H9 (cell line): ENCODE results near the gene MFRP. TPM values are rescaled to one million over a fixed set of nuclear protein-coding genes. Genes with fewer than 3 reads are reported as not detected.

ENCODE experiments used
- DNase-seq: peaks from one replicate; pipeline ENCODE4 v3.0.0-alpha.2; 2017
- H2AFZ ChIP-seq: one replicate; pipeline ENCODE4 v1.6.1; 2013; ENCODE audit warnings: mild to moderate bottlenecking, low read length, control low read depth, moderate library complexity
- H2AK5ac ChIP-seq: 2 replicates; pipeline ENCODE4 v1.6.1; 2013; ENCODE audit warnings: low read length, control low read depth, mixed read lengths; ENCODE audit not compliant: insufficient read length
- H2BK120ac ChIP-seq: one replicate; pipeline ENCODE4 v1.6.1; 2013; ENCODE audit warnings: low read depth, mild to moderate bottlenecking, low read length, control low read depth, inconsistent platforms; ENCODE audit not compliant: poor library complexity, severe bottlenecking
- H2BK12ac ChIP-seq: 2 replicates; pipeline ENCODE4 v1.6.1; 2013; ENCODE audit warnings: low read length, control low read depth, mixed read lengths, low read depth; ENCODE audit not compliant: insufficient read length
- H2BK15ac ChIP-seq: 2 replicates; pipeline ENCODE4 v1.6.1; 2013; ENCODE audit warnings: low read depth, low read length, control low read depth
- H2BK20ac ChIP-seq: one replicate; pipeline ENCODE4 v1.6.1; 2013; ENCODE audit warnings: low read depth, mild to moderate bottlenecking, low read length, control low read depth, inconsistent platforms; ENCODE audit not compliant: poor library complexity, severe bottlenecking
- H2BK5ac ChIP-seq: 2 replicates; pipeline ENCODE4 v1.6.1; 2013; ENCODE audit warnings: low read length, control low read depth, mixed read lengths; ENCODE audit not compliant: insufficient read length
- H3K14ac ChIP-seq: 2 replicates; pipeline ENCODE4 v1.6.1; 2013; ENCODE audit warnings: low read length, control low read depth; ENCODE audit not compliant: insufficient read depth
- H3K18ac ChIP-seq: 2 replicates; pipeline ENCODE4 v1.6.1; 2013; ENCODE audit warnings: low read depth, mild to moderate bottlenecking, mixed read lengths, low read length, control low read depth; ENCODE audit not compliant: insufficient read length
- H3K23ac ChIP-seq: 2 replicates; pipeline ENCODE4 v1.6.1; 2013; ENCODE audit warnings: low read length, control low read depth, mixed read lengths, low read depth; ENCODE audit not compliant: insufficient read length
- H3K23me2 ChIP-seq: 2 replicates; pipeline ENCODE4 v1.6.1; 2013; ENCODE audit warnings: low read depth, mild to moderate bottlenecking, mixed read lengths, low read length, control low read depth; ENCODE audit not compliant: insufficient read length, poor library complexity, severe bottlenecking
- H3K27ac ChIP-seq: 2 replicates; pipeline ENCODE4 v1.5.1; 2013; ENCODE audit warnings: low read length, control low read depth, mixed read lengths, low read depth; ENCODE audit not compliant: insufficient read length
- H3K27me3 ChIP-seq: 2 replicates; pipeline ENCODE4 v1.6.1; 2013; ENCODE audit warnings: low read length, control low read depth, inconsistent platforms; ENCODE audit not compliant: insufficient read depth
- H3K4ac ChIP-seq: 2 replicates; pipeline ENCODE4 v1.6.1; 2013; ENCODE audit warnings: low read depth, mild to moderate bottlenecking, control low read depth, inconsistent platforms, low read length, moderate library complexity
- H3K4me1 ChIP-seq: 2 replicates; pipeline ENCODE4 v1.6.1; 2013; ENCODE audit warnings: low read length, control low read depth, inconsistent platforms; ENCODE audit not compliant: insufficient read depth
- H3K4me2 ChIP-seq: 2 replicates; pipeline ENCODE4 v1.6.1; 2013; ENCODE audit warnings: low read length, control low read depth, mixed read lengths; ENCODE audit not compliant: insufficient read length, insufficient read depth
- H3K56ac ChIP-seq: 2 replicates; pipeline ENCODE4 v1.6.1; 2013; ENCODE audit warnings: low read depth, mild to moderate bottlenecking, mixed read lengths, low read length, control low read depth; ENCODE audit not compliant: insufficient read length
- H3K79me1 ChIP-seq: 2 replicates; pipeline ENCODE4 v1.6.1; 2013; ENCODE audit warnings: low read depth, mild to moderate bottlenecking, moderate library complexity, low read length, control low read depth, inconsistent platforms; ENCODE audit not compliant: insufficient read depth, poor library complexity, severe bottlenecking
- H3K79me2 ChIP-seq: 2 replicates; pipeline ENCODE4 v1.6.1; 2013; ENCODE audit warnings: low read length, control low read depth, inconsistent platforms; ENCODE audit not compliant: insufficient read depth
- H3K9ac ChIP-seq: 2 replicates; pipeline ENCODE4 v1.6.1; 2013; ENCODE audit warnings: low read length, control low read depth, mixed read lengths; ENCODE audit not compliant: insufficient read length; ENCODE audit errors: extremely low read depth
- H3K9me3 ChIP-seq: one replicate; pipeline ENCODE4 v1.6.1; 2013; ENCODE audit warnings: low read depth, low read length, inconsistent platforms; ENCODE audit not compliant: control insufficient read depth
- H3T11ph ChIP-seq: one replicate; pipeline ENCODE4 v1.6.1; 2013; ENCODE audit warnings: mild to moderate bottlenecking, low read length, control low read depth, inconsistent platforms
- H4K20me1 ChIP-seq: one replicate; pipeline ENCODE4 v1.6.1; 2013; ENCODE audit not compliant: control insufficient read depth, insufficient read length, insufficient read depth
- H4K5ac ChIP-seq: 2 replicates; pipeline ENCODE4 v1.6.1; 2013; ENCODE audit warnings: low read depth, mild to moderate bottlenecking, mixed read lengths, low read length, control low read depth; ENCODE audit not compliant: insufficient read length
- H4K8ac ChIP-seq: replicated peaks from 2 replicates; pipeline ENCODE4 v1.6.1; 2013; ENCODE audit warnings: low read length, control low read depth, mixed read lengths, low read depth; ENCODE audit not compliant: insufficient read length
- H4K91ac ChIP-seq: 2 replicates; pipeline ENCODE4 v1.6.1; 2013; ENCODE audit warnings: low read depth, mild to moderate bottlenecking, moderate library complexity, mixed read lengths, low read length, control low read depth; ENCODE audit not compliant: insufficient read length
- H3K27ac Mint-ChIP-seq, 3 experiments: 2 replicates in 2 of 3; 3 replicates in 1 of 3; pipeline ENCODE4 v1.8.0; 2020 to 2021; ENCODE audit warnings: mixed read lengths in 3 of 3, mild to moderate bottlenecking in 1 of 3, moderate library complexity in 1 of 3
- H3K27me3 Mint-ChIP-seq: 2 replicates; pipeline ENCODE4 v1.8.0; 2021; ENCODE audit warnings: low read depth, mild to moderate bottlenecking, moderate library complexity, mixed read lengths
- H3K36me3 Mint-ChIP-seq, 3 experiments: 2 replicates in 2 of 3; 3 replicates in 1 of 3; pipeline ENCODE4 v1.8.0; 2020 to 2021; ENCODE audit warnings: low read depth in 3 of 3, mixed read lengths in 3 of 3; ENCODE audit not compliant: insufficient read depth in 1 of 3
- H3K4me1 Mint-ChIP-seq, 2 experiments: 2 replicates each; pipeline ENCODE4 v1.8.0; 2020; ENCODE audit warnings: mixed read lengths in 2 of 2
- H3K4me3 Mint-ChIP-seq, 2 experiments: 2 replicates in 1 of 2; 3 replicates in 1 of 2; pipeline ENCODE4 v1.8.0; 2020 to 2021; ENCODE audit warnings: mild to moderate bottlenecking in 2 of 2, mixed read lengths in 2 of 2, moderate library complexity in 1 of 2
- H3K9me3 Mint-ChIP-seq, 2 experiments: 2 replicates in 1 of 2; 3 replicates in 1 of 2; pipeline ENCODE4 v1.8.0; 2020; ENCODE audit warnings: mild to moderate bottlenecking in 2 of 2, mixed read lengths in 2 of 2, moderate library complexity in 1 of 2
- CTCF ChIP-seq: fragments of 200-600 bp; sonication (generic); conservative IDR thresholded peaks from 3 replicates; pipeline ENCODE4 v1.8.0; 2021; ENCODE audit warnings: antibody characterized with exemption, mild to moderate bottlenecking
- WGBS: extraction: QIAGEN DNeasy Blood & Tissue Kit; methylation state at CpG from one replicate; pipeline ENCODE4 v1.1.7; 2013; ENCODE audit warnings: missing lambda C conversion rate, low lambda C conversion rate, mixed read lengths; ENCODE audit not compliant: insufficient read length; ENCODE audit errors: extremely low coverage; 5-methylcytosine and 5-hydroxymethylcytosine counted together
- total RNA-seq: library from RNA; stranded (reverse); gene quantifications from 2 replicates; pipeline ENCODE4 v1.2.1, GENCODE V29; 2021

The MFRP gene
- total RNA-seq, 1 experiment from 2014 or later = not detected

GRCh38 chr11:119373921-119374631, 27.6 kb upstream of the MFRP start:
- Histone ChIP-seq H2BK120ac (no peak overlapping the region), H3K4me1 (peaks cover 2% of the 10 kb centered on the region; the same call in 1 of the 2 replicates), H3K9me3 (no peaks in the 10 kb centered on the region), H3T11ph (no peak overlapping the region), H2BK5ac (no peak overlapping the region), H2AFZ (no peak overlapping the region), H3K27ac (no peak overlapping the region), H3K4me2 (no peak overlapping the region), H4K8ac (no peak overlapping the region), H2BK15ac (no peak overlapping the region), H2AK5ac (no peak overlapping the region), H3K79me2 (no peaks in the 10 kb centered on the region), H3K9ac (no peak overlapping the region), H3K56ac (no peak overlapping the region), H3K18ac (no peak overlapping the region), H2BK12ac (no peak overlapping the region), H3K23ac (no peak overlapping the region), H3K79me1 (no peaks in the 10 kb centered on the region), H3K27me3 (no peaks in the 10 kb centered on the region), H3K14ac (no peak overlapping the region), H3K4ac (no peak overlapping the region), H3K23me2 (no peaks in the 10 kb centered on the region), H2BK20ac (no peak overlapping the region), H4K91ac (no peak overlapping the region), H4K20me1 (no peaks in the 10 kb centered on the region), H4K5ac (no peak overlapping the region)
- peak; percentile 93 for TF ChIP-seq CTCF
- Mint-ChIP-seq H3K27ac (no peak overlapping the region), H3K4me3 (no peak overlapping the region; a peak in 1 of 5 replicates), H3K4me1 (peaks cover 69 to 78% of the 10 kb centered on the region in 2 experiments), H3K36me3 (peaks cover 0 to 3% (median 0%) of the 10 kb centered on the region in 3 experiments; a peak in 1 of 7 replicates), H3K9me3 (no peaks in the 10 kb centered on the region), H3K27me3 (peaks cover 14% of the 10 kb centered on the region)
- peak; percentile 88 for DNase-seq
- WGBS = no CpG with 5 or more reads among the region's 5 CpGs
